Left ventricle myocardium superior (tissue), 1 donor: ENCODE data around the gene FAM107A. TPM values are rescaled to one million over a fixed set of nuclear protein-coding genes. Genes with fewer than 3 reads are reported as not detected.

Experiments
- ATAC-seq: fragments of 200-7000 bp; cut with Tn5 transposase; one replicate; pipeline ENCODE4 v1.9.1; 2020; ENCODE audit warnings: mild to moderate bottlenecking, moderate library complexity
- DNase-seq: peaks from one replicate; pipeline ENCODE4 v3.0.0-alpha.2; 2020
- intact Hi-C: fragments of 100-400 bp; cut with micrococcal nuclease; formaldehyde crosslinking; loops from one replicate; pipeline ENCODE4 v1.11.0; 2022
- total RNA-seq: library from RNA; stranded (reverse); fragmentation: NEBNext Ultra II Directional; extraction: Animal tissue kit (Norgen Biotek cat#: 25700); gene quantifications from one replicate; pipeline ENCODE4 v1.2.1, GENCODE V29; 2021
- donor health status: DM: no; HTN: yes; CAD: no; lungs with severe emphysema.

Gene FAM107A
- total RNA-seq, 1 donor from 2014 or later, result 78.0 TPM

- intact Hi-C loops, result no loop called here
- no peak for ATAC-seq
- DNase-seq, result no peak
Measured at GRCh38 chr3:58596834-58597518, 19.8 kb upstream of the FAM107A start.

- no peak for ATAC-seq
- DNase-seq, result no peak
- intact Hi-C loops, result no loop called here
Measured at GRCh38 chr3:58594117-58594516, 16.9 kb upstream of the FAM107A start.

GRCh38 chr3:58591517-58592510 lies 14.6 kb upstream of the FAM107A start:
- DNase-seq (no peak), ATAC-seq (no peak)
- intact Hi-C loops, result no loop called here

GRCh38 chr3:58588030-58588614 lies 10.9 kb upstream of the FAM107A start:
- intact Hi-C loops, result no loop called here
- DNase-seq (no peak), ATAC-seq (no peak)

GRCh38 chr3:58586776-58587192 lies 9.6 kb upstream of the FAM107A start:
- intact Hi-C loops, result no loop called here
- DNase-seq (no peak), ATAC-seq (no peak)

GRCh38 chr3:58585994-58586393 lies 8.8 kb upstream of the FAM107A start:
- DNase-seq (no peak), ATAC-seq (no peak)
- intact Hi-C loops, result no loop called here

GRCh38 chr3:58585005-58585786 lies 8.0 kb upstream of the FAM107A start:
- intact Hi-C loops, result no loop called here
- ATAC-seq (peak; percentile 96), DNase-seq (peak; percentile 92)

- ATAC-seq, result no peak
- DNase-seq, result no peak
- intact Hi-C loops, result no loop called here
Measured at GRCh38 chr3:58584690-58585004, 7.5 kb upstream of the FAM107A start.

GRCh38 chr3:58581328-58582091 lies 4.3 kb upstream of the FAM107A start:
- intact Hi-C loops, result no loop called here
- DNase-seq (no peak), ATAC-seq (no peak)

- intact Hi-C loops, result no loop called here
- DNase-seq (no peak), ATAC-seq (no peak)
Measured at GRCh38 chr3:58580826-58581327, 3.7 kb upstream of the FAM107A start.

GRCh38 chr3:58578873-58579272 lies 1.7 kb upstream of the FAM107A start:
- intact Hi-C loops, result no loop called here
- ATAC-seq (no peak), DNase-seq (no peak)

- ATAC-seq, result no peak
- intact Hi-C loops, result no loop called here
- no peak for DNase-seq
Measured at GRCh38 chr3:58576716-58577115, 475 bp downstream of the FAM107A start.

- intact Hi-C loops, result no loop called here
- ATAC-seq (peak; percentile 24), DNase-seq (no peak)
Measured at GRCh38 chr3:58575971-58576652, 1.1 kb downstream of the FAM107A start.

GRCh38 chr3:58574682-58575081 lies 2.5 kb downstream of the FAM107A start:
- intact Hi-C loops, result no loop called here
- DNase-seq (no peak), ATAC-seq (no peak)

- intact Hi-C loops, result no loop called here
Measured at GRCh38 chr3:58574106-58574505, 3.1 kb downstream of the FAM107A start.

GRCh38 chr3:58573640-58574039 lies 3.6 kb downstream of the FAM107A start:
- ATAC-seq, result peak; percentile 39
- DNase-seq, result no peak
- intact Hi-C loops, result no loop called here

More at GRCh38 chr3:58574106-58574505, 3.1 kb downstream of the FAM107A start:
- DNase-seq (no peak), ATAC-seq (no peak)

- intact Hi-C loops, result no loop called here
- ATAC-seq (no peak), DNase-seq (no peak)
Measured at GRCh38 chr3:58572634-58573230, 4.5 kb downstream of the FAM107A start.
